IPS DF 4.7 (cell line): Measurements from ENCODE around the gene PHOX2A.

Experiments used
- DNase-seq: peaks from one replicate; pipeline ENCODE4 v3.0.0-alpha.2; 2013; ENCODE audit warnings: low spot score; ENCODE audit errors: extremely low read depth

Gene PHOX2A

DNA sequence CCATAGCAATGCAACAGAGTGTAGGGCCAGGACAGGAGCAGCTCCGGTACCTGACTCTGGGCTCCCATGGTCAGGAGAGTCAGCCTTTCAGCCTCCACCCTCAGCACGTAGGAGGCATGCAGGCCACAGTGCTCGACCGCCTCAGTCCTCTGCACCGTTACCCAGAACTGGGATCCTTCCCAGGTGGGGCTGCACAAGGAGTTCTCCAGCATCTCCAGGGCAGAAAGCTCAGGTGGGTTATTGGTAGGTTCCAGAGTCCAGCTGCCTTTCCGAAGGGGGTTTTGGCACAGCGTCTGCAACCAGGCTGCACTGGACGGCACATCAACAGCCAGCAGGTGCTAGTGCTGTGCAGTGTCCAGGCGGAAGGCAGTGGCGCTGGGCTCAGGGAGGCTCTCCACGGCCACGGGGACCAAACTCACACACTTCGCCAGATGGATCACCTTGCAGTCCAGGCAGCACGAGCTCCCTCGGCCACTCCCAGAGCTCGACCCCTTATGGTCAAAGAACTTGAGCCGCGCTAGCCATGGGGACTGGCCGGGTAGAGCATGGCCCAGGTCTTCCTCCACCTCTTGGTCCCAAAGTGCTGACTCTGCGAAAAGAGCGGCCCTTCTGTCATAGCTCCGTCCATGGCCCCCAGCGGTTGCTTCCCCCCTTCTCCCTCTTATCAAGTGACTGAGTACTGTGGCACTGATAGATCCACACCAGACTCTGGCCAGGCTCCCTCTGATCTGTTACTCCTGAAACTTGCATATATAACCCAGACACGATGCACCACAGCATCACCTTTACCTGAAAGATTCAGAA is 6.9 kb upstream of the PHOX2A start:
- DNase-seq: no peak

DNA sequence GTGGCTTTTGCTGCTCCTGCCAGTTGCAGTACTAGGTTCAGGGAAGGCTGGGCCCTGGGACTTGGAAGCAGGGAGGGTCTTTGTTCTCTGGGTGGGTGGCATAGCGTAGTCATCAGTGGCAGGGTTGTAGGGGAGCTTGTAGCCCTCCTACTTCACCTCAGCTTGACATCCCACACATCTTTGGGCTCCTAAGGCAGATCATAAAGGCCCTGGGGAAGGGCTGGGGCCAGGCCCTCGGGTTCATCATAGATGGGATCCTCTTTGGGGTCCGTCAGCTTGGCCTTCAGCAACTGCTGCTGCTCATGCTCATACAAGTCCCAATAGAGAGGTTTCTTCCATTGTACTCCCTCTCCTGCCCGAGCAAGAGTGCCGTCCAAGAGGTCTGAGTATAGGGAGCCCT is 6.0 kb upstream of the PHOX2A start:
- DNase-seq: no peak

DNA sequence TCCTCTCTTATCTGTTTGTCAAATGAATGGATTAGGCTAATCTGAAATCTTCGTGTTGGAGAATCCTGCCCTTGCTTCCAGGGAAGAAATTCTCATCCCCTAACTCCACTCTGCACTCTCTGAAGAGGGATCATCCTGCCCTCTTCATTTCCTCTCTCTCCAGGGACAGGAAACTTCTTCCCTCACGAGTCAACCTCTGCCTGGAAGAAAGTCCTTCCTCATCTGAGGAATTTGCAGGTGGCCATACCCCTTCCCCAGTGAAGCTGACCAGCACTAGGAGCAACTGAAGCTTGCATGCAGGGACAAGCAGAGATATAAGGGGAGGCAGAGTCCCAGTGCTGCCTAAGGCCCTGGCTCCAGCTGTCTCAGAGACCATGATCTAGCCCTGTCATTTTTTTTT is 3.6 kb upstream of the PHOX2A start:
- no peak for DNase-seq

DNA sequence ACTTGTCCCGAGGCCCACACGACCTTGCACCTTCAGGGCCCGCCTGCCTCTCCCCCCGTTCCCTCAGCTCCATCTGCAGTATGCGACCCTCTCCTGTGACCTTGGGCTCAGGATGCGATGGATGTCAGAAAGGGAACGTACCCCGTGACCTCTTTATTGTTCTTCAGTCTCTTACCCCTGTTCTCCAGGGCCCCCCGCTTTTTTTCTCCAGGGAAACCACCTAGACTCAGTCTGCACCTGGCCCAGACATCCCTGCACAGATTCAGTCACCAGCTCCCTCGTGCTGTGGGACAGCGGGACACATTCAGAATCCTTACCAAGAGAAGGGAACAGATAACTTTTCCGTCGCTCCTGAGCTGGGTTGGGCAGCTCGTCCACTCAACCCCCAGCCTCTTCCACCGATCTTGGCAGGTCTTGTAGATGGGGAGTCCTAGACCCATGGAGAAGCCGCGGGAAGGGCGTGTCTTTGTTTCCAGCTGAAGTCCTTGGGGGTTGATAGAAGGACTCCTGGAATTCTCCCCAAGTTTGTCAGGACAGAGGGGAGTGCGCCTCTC is 1.4 kb upstream of the PHOX2A start:
- no peak for DNase-seq

DNA sequence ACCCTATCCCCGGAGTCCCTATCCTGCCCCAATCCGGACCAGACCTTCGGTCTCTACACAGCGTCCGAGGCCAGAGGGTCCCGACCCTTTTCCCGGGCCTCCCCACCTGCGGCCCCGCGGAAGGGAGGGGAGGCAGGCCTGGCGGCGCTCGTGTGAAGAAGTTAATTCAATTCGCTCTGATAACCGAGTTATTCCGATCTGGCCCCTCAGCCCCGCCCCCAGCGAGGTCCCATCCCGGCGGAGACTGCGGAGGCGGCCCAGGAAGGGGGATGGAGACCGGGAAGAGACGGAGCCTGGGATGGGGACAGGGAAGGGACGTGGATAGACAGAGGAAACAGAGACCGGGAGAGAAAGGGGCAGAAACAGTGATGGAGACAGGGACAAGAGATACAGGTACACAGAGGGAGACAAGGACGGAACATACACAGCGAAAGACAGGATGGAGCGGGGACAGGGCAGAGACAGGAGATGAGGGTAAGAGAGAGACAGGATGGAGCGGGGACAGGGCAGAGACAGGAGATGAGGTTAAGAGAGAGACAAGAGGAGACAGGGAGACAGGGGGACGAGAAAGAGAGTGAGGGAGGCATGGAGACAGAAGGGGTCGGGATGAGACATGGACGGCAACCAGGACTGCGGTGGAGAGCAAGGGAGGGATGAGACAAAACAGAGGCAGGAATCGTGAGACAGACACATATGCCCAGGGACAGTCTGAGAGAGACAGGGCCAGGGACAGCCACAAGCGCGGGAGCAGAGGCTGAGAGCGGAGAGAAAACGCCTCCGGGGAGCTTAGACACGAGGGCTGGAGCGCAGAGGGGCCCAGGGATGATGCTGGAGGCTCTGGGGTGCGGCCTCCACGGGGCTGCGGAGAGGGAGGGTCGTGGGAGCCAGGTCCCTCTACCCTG is 636 bp upstream of the PHOX2A start:
- no peak for DNase-seq

DNA sequence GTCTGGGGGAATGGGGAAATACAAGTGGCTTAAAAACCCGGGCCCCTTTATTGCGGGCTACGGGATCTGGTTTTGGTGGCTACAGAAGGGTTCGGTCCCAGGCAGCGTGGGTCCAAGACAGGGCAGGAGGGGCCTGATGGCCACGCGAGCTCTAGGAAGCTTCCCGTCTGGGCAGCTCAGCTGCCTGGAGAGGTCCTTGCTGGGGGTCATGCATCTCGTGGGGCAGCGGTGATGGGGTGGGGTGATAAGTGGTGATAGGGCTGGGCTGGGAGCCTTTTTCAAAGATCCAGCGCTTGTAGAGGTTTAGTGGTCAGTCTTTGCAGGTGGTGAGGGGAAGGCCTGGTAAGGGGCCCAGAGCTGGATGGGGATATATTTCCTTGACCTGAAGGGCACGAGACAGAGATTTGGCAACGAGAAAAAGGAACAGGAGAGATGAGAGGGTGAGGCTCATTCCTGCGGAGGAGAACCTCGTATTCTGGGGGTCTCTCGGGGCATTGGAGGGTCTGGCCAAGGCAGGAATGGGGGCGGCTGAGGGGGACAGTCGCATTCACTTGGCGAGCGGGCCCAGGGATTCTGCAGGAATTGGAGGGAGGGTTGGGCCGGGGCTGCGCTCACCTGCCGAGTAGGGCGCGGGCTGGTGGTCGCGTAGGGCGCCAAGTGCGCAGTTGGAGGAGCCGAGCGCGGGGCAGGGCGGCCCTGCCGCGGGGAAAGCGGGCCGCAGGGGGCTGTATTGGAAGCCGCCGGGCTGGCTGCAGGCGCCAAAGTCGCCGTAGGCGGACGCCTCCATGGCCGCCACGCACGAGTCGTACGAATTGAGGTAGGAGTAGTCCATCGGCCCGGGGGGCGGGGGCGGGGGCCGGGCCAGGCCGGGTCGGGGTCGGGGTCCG is 560 bp downstream of the PHOX2A start:
- DNase-seq: no peak

DNA sequence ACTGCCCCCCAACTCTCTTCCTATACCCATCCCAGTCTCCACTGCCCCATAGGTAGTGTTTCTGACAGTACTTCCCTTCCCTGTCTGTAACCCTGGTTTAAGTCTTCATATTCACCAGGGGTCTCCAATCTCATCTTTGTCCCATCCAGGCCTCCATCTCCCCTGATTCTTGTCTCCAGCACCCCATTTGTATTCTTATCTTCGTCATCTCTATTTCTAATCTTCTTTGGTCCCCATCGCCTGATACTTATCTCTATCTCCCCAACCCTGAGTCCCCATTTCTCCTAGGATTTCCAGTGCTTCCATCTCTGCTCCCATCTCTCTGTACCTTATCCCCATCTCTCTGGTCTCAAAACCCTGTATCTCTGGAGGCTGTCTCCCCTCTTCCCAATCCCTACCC is 1.8 kb downstream of the PHOX2A start:
- no peak for DNase-seq

DNA sequence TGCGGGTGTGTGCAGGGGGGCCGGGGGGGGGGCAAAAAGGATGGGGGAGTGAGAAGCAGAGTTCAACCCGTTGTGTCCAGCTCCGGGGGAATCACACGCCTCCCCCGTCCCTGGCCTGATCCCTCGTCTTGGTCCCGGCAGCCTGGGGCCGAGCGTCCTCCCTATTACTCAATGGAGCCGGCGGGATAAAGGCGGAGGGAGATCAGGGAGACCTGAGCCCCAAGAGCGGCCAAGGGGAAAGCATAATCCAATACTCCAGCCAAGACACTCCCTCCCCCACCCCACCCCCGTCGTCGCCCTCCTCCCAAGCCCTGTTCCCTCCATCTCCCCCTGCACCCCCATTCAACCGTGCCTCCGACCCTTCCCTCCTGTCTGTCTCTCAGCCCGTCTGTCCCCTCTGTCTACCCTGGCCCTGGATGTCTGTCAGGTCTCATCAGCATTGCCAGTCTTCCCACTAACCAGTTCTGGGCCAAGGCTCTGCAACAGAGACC is 2.6 kb downstream of the PHOX2A start:
- DNase-seq: no peak

DNA sequence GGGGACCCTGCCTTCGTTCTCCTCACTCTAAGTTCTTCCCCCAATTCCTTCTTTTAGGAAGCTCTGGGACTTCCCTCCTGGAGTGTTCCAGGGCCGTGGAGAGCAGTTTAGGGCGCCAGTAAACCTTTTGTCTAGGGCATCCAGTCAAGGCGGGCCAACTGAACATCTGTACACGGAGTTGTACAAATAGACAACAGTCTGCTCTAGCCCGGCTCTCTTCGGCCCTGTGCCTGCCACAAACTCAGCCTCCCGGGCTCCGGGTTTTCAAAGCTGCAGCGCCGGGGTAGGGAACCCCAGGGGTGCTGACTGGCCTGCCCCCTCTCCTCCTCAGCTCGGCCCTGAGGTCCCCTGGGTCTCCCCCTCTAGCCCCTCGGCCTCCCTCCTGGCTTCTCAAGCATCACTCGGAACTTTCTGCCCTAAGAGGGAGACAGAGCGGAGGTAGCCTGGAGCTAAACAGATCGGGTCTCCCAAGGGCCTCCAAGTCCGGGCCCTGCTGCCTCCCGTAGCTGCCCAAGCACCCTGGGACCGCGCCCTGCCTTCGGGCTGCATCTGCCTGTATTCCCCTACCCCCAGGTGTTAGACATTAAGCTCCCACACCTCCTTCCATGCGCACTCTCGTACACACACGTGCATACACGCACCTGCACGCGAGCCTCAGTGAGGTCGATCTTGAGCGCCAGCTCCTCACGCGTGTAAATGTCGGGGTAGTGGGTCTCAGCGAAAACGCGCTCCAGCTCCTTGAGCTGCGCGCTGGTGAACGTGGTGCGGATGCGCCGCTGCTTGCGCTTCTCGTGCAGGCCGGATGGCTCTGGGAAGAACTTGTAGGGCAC is 3.3 kb downstream of the PHOX2A start:
- DNase-seq: no peak

DNA sequence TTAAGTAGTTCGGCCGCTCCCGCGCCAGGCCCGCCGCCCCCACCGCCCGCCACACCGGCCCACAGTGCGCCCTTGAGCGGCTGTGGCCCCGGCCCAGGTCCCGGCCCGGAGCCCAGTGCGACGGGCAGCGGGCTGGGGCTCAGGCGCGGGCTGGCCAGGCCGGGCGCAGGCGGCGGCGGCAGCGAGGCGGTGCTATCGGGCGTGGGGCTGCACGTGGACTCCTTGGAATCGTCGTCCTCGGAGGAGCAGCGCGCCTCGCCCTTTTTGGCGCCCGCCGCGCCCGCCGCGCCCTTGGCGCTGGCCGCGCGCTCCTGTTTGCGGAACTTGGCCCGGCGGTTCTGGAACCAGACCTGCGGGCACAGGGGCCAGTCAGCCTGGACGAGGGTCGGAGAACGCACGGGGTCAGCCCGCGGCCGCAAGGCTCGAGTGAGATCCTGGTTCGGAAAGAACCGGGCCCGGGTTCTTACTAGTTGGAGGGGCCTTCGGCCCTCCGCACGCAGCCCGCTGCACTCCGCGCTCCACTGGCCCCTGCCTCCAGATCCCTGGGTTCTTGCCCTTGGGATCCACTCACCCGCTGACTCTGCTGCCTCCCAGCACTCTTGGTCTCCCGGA is 4.0 kb downstream of the PHOX2A start:
- no peak for DNase-seq

DNA sequence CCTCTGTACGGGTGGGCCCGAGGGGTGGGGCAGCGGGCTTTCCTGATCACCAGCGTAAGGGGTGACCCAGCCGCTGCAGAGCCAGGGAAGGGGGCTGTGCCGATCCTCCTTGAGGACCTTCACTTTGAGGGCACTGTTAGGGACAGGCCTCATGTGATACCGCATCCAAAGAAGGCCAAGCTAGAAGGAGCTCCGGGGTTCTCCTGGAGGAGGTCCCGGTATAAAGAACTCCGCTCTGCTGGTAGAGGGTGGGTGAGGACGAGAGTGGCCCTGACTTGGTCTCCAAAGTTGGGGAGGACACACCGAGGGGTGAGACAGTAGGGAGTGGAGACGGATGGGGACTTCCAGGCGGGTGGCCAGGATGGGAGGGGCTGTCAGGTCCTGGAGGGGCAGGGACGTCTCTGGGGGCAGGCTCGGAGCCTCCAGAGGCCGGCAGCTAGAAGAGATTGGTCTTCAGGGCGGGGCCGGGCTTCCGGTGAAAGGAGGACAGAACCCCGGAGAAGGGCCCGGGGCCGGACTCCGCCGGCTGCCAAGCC is 4.6 kb downstream of the PHOX2A start:
- no peak for DNase-seq

DNA sequence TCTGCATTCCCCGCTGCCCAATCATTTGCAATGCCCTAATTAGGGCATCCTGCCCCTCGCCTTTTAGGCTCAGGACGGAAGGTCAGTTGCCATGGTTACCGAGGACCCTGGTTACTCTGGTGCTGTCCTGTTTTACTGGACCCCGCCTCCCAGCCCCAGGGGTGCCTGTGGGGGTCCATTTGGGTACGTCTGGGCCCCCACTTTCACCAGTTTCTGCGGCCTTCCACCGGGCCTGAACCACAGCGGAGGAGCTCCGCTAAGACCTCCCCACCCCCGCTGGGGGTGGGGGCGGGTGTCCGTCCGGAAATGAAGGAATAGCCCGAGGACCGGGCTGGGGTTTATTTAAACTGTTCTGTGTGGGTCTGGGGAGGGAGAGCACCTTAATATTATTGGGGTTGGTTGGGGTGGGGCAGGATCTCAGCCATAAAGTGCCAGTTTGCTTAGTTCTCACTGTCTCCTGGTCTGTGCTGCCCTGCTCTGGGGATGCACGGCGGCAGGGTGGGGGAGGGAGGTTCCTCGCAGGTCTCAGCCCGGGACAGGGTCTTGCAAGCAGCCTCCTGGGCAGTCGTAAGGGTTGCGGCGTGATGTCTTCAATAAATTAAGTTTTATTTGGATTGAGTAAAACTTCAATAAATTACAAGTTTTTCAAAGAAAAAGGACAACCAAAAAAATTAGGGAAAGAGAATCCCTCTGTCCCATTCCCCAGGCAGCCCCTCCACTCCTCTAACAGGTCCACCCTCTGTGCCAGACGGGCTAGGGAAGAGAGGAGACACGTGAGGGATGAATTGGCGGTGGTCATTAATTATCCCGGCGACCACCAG is 5.3 kb downstream of the PHOX2A start:
- DNase-seq: no peak

DNA sequence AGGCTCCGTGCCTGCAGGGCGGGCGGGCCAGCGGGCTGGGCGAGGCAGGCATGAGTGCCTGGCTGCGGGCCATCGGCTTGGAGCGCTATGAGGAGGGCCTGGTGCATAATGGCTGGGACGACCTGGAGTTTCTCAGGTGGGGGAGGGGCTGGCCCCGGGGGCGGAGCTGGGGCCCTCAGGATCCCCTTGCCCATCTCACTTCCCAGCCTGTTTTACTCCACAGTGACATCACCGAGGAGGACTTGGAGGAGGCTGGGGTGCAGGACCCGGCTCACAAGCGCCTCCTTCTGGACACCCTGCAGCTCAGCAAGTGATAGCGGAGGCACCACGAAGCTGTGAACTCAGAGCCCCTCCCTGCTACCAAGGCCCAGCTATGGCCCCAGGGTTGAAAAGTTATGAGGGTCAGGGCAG is 5.9 kb downstream of the PHOX2A start:
- peak; percentile 85 for DNase-seq

DNA sequence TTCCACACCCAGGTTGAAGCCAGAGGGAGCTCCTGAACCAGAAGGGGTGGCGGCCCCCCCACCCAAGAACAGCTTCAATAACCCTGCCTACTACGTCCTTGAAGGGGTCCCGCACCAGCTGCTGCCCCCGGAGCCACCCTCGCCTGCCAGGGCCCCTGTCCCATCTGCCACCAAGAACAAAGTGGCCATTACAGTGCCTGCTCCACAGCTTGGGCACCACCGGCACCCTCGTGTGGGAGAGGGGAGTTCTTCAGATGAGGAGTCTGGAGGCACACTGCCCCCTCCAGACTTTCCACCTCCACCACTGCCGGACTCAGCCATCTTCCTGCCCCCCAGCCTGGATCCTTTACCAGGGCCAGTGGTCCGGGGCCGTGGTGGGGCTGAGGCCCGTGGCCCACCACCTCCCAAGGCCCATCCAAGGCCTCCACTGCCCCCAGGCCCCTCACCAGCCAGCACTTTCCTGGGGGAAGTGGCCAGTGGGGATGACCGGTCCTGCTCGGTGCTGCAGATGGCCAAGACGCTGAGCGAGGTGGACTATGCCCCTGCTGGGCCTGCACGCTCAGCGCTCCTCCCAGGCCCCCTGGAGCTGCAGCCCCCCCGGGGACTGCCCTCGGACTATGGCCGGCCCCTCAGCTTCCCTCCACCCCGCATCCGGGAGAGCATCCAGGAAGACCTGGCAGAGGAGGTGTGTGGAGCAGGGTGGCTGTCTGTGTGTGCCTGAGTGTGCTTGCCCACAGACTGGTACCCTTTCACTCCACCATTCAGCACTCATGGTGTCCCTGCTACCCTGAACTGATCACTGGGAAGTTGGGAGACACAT is 6.7 kb downstream of the PHOX2A start:
- DNase-seq: no peak

DNA sequence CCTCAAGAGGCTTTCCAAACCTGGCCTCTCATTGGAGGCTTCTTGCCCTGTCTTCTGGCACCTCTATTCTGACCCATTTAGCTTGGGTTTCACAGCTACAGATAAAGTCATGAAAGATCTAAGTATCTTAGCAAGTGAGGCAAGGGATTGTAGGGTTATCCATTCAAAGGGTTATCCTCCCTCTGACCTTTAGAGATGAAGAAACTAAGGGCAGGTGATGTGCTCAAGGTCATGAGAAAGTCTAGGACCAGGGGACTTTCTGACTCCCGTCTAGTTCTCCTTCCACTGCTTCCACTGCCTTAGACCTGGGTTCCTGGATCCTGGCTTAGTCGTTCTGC is 7.2 kb downstream of the PHOX2A start:
- no peak for DNase-seq

DNA sequence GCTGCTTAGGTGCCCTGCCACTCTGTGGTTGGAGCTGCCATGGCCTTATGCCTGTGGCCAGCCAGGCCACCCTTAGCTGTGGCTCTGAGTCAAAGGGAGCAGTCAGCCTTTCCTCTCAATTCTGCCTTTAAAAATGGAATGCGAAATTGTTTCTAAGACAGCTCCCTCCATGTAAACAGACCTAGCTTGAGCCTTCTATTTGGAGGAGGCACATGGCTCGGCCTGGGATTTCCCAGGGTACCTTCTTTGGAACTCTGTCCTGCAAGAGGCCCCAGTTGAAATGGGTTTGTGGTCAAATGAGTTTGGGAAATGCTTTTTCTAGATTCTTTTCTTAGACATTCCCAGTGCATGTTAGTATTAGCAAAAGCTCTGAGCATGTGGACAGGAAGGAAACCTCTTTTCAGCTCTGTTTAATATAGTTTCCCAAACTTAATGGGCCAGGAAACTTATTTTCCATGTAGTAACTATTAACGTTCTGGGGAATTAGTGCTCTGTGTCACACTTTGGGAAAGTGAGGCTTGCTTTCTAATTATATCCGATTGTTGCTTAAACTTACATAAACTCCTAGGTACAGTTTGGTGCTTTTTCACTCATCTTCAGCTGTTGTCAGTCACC is 7.8 kb downstream of the PHOX2A start:
- DNase-seq: no peak

DNA sequence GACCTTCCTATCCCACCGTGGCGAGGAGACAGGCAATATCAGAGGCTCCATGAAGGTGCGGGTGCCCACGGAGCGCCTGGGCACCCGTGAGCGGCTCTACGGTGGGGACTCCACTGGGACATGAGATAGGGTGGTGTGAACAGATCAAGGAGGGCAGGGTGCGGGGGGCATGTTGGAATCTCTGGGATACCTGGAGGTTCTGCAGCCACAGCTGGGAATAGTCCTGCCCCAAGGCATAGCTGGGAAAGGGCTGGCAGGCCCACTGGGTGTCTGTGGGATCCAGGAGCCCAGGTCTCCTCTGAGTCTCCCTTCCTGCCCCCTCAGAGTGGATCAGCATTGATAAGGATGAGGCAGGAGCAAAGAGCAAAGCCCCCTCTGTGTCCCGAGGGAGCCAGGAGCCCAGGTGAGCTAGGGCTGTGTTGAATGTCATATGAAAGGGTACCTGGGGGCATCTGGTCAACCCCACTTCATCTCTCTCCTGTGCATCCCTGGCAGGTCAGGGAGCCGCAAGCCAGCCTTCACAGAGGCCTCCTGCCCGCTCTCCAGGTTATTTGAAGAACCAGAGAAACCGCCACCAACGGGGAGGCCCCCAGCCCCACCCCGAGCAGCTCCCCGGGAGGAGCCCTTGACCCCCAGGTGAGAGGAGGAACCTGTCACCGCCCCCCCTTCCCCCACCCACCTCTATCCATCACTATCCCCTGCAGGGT is 8.5 kb downstream of the PHOX2A start:
- DNase-seq: no peak
